PFSK-1 (cell line): ENCODE results near the gene GNA15.

Source experiments
- FOXP2 ChIP-seq: optimal IDR thresholded peaks from 2 replicates; pipeline ENCODE3; 2011; ENCODE audit warnings: borderline replicate concordance, control low read depth, inconsistent platforms; ENCODE audit not compliant: insufficient read depth; ENCODE audit errors: extremely low read length, extremely low read depth
- POLR2AphosphoS5 ChIP-seq: IDR thresholded peaks from 2 replicates; pipeline ENCODE4 v1.6.1; 2012; ENCODE audit warnings: low read depth, mild to moderate bottlenecking, control low read depth, low read length, moderate library complexity
- REST ChIP-seq, 2 experiments: IDR thresholded peaks; 2 replicates each; pipeline versions ENCODE4 v1.6.1 to v1.8.0; 2011 to 2012; ENCODE audit warnings: low read depth in 2 of 2, low read length in 2 of 2, control low read depth in 1 of 2, inconsistent platforms in 1 of 2, mild to moderate bottlenecking in 1 of 2, moderate library complexity in 1 of 2; ENCODE audit not compliant: insufficient read depth in 1 of 2
- SIN3A ChIP-seq: IDR thresholded peaks from 2 replicates; pipeline ENCODE4 v1.6.1; 2012; ENCODE audit warnings: mild to moderate bottlenecking, low read length, moderate library complexity, borderline replicate concordance; ENCODE audit not compliant: insufficient read depth
- TAF1 ChIP-seq: IDR thresholded peaks from 2 replicates; pipeline ENCODE4 v1.6.1; 2012; ENCODE audit warnings: low read length, control low read depth, borderline replicate concordance; ENCODE audit not compliant: insufficient read depth

GNA15 gene

GRCh38 chr19:3194106-3195087 lies 58.6 kb downstream of the GNA15 start:
- no peak for TF ChIP-seq FOXP2
- no peak for TF ChIP-seq REST (IDR thresholded peaks at IDR 0.05; ENCODE audit: insufficient read depth in 1 of 2, low read depth in 2 of 2, low read length in 2 of 2)

- TF ChIP-seq FOXP2 (no peak), TAF1 (no peak), POLR2AphosphoS5 (no peak), SIN3A (no peak), REST (IDR thresholded peaks at IDR 0.05; ENCODE audit: insufficient read depth in 1 of 2, low read depth in 2 of 2, low read length in 2 of 2) (no peak)
Measured at GRCh38 chr19:3196064-3196932, 60.5 kb downstream of the GNA15 start.

GRCh38 chr19:3196933-3197205 lies 61.0 kb downstream of the GNA15 start:
- no peak for TF ChIP-seq REST (IDR thresholded peaks at IDR 0.05; ENCODE audit: insufficient read depth in 1 of 2, low read depth in 2 of 2, low read length in 2 of 2)
- TF ChIP-seq TAF1: no peak
- TF ChIP-seq FOXP2: no peak
- TF ChIP-seq POLR2AphosphoS5: no peak
- TF ChIP-seq SIN3A: no peak

GRCh38 chr19:3198901-3199700 lies 63.3 kb downstream of the GNA15 start:
- no peak for TF ChIP-seq TAF1
- no peak for TF ChIP-seq FOXP2
- TF ChIP-seq SIN3A: no peak

- no peak for TF ChIP-seq SIN3A
Measured at GRCh38 chr19:3201072-3201700, 65.4 kb downstream of the GNA15 start.
